Ascending aorta (tissue), 2 donors: Measurements from ENCODE around the gene MOB3B. TPM values are rescaled to one million over a fixed set of nuclear protein-coding genes. Genes with fewer than 3 reads are reported as not detected.

Experiments
- DNase-seq, 2 donors: peaks; one replicate each; pipeline ENCODE4 v3.0.0-alpha.2; 2019; ENCODE audit warnings: low spot score in 2 of 2
- H3K27ac ChIP-seq, 2 donors: fragments of 200-600 bp; sonication (generic); one replicate each; pipeline ENCODE4 v1.5.1; 2016 to 2017; ENCODE audit warnings: mild to moderate bottlenecking in 1 of 2
- H3K27me3 ChIP-seq: fragments of 200-600 bp; sonication (generic); one replicate; pipeline ENCODE4 v1.5.1; 2017
- H3K36me3 ChIP-seq, 2 donors: fragments of 200-600 bp; sonication (generic); one replicate each; pipeline ENCODE4 v1.5.1; 2016
- H3K4me1 ChIP-seq, 2 donors: fragments of 200-600 bp; sonication (generic); one replicate each; pipeline ENCODE4 v1.5.1; 2016 to 2017; ENCODE audit warnings: mild to moderate bottlenecking in 1 of 2
- H3K4me3 ChIP-seq, 2 donors: fragments of 200-600 bp; sonication (generic); one replicate each; pipeline ENCODE4 v1.5.1; 2016 to 2017; ENCODE audit warnings: mild to moderate bottlenecking in 1 of 2
- H3K9me3 ChIP-seq, 2 donors: fragments of 200-600 bp; sonication (generic); one replicate each; pipeline ENCODE4 v1.5.1; 2016
- intact Hi-C: fragments of 100-400 bp; cut with DNase I; formaldehyde crosslinking; loops from one replicate; pipeline ENCODE4 v1.15.1; 2023
- total RNA-seq: library from RNA; depleted of rRNA; stranded (reverse); fragments of >200 nt; gene quantifications from one replicate; pipeline ENCODE4 v1.1.0, GENCODE V29; 2016
- TF ChIP-seq, protein P1 (sequence below), 3 experiments: fragments of 200-600 bp in 2 of 3; fragments of 450-650 bp in 1 of 3; sonication (generic) in 2 of 3; IDR thresholded peaks; one replicate each; pipeline ENCODE4 v1.5.1; 2016 to 2019; ENCODE audit warnings: antibody characterized with exemption in 3 of 3, mild to moderate bottlenecking in 1 of 3, moderate library complexity in 1 of 3

The MOB3B gene
- total RNA-seq, 1 donor from 2014 or later, result 2.4 TPM

DNA sequence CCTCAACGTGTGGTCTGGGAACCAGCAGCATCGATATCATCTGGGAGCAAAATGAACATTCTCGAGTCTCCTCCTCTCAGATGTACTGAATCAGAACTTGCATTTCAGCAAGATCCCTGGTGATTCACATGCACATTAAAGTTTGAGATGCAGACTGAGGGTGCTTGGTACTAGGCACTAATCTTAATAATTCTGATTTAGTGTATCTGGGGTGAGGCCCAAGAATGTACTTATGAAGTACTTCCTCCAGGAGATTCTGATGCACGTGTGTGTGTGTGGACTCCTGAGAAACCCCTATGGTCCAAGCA is 176.5 kb downstream of the MOB3B start:
- Histone ChIP-seq H3K4me3 (no peak overlapping the region), H3K27ac (peak overlapping the region; percentile 31 to 58)
- intact Hi-C loops, result loop anchor here (5.0 kb wide), 1 partner anchor 59 kb away; no protein-coding TSS in a partner anchor

DNA sequence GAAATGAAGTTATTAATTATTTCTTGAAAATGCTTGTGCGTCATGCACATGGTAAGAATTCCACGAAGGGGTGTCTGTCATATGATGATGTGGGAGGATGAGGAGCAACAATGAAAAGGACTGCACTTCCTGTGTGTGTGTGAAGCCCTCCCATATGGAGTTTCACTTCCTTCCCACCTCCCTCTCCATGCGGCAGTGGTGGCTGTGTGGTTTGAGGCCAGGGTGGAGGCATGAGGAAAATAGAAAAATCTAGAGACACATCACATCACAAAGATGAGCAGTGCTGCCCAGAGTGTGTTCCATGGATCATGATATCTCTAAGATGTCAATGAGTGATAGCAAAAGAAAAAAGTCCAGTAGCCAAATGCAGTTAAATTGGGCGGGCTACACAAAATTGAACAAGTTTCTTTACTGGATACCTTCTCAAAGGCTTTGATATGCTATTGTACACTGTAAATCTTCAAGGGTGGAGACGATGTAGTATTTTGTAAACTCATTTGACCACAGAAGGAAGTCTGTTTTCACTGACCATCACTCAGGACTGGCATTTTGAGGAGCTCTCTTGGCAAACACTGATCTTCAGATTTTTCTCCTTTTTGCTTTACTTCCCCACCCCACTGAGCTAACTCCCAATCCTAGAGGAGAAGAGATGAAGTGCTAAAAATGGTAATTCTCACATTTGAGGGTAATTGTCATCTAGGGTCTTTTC is 177.0 kb downstream of the MOB3B start:
- intact Hi-C loops, result loop anchor here (5.0 kb wide), 1 partner anchor 60 kb away; no protein-coding TSS in a partner anchor
- H3K27me3 ChIP-seq, result no peaks in the 10 kb centered on the region
- TF ChIP-seq, protein P1, sequence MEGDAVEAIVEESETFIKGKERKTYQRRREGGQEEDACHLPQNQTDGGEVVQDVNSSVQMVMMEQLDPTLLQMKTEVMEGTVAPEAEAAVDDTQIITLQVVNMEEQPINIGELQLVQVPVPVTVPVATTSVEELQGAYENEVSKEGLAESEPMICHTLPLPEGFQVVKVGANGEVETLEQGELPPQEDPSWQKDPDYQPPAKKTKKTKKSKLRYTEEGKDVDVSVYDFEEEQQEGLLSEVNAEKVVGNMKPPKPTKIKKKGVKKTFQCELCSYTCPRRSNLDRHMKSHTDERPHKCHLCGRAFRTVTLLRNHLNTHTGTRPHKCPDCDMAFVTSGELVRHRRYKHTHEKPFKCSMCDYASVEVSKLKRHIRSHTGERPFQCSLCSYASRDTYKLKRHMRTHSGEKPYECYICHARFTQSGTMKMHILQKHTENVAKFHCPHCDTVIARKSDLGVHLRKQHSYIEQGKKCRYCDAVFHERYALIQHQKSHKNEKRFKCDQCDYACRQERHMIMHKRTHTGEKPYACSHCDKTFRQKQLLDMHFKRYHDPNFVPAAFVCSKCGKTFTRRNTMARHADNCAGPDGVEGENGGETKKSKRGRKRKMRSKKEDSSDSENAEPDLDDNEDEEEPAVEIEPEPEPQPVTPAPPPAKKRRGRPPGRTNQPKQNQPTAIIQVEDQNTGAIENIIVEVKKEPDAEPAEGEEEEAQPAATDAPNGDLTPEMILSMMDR (IDR thresholded peaks at IDR 0.05), result no peak
- no peaks in the 10 kb centered on the region for H3K9me3 ChIP-seq
- DNase-seq, result no peak
- no peak overlapping the region for H3K4me3 ChIP-seq
- peaks cover 0 to 29% of the 10 kb centered on the region in 2 donors for H3K4me1 ChIP-seq
- H3K27ac ChIP-seq, result peak overlapping the region; percentile 31 to 58
- H3K36me3 ChIP-seq, result no peaks in the 10 kb centered on the region

More for the DNA sequence above, 176.5 kb downstream of the MOB3B start:
- Histone ChIP-seq H3K36me3 (no peaks in the 10 kb centered on the region), H3K27me3 (no peaks in the 10 kb centered on the region), H3K9me3 (no peaks in the 10 kb centered on the region), H3K4me1 (peaks cover 0 to 29% of the 10 kb centered on the region in 2 donors)
- DNase-seq, result no peak
- TF ChIP-seq, protein P1 (IDR thresholded peaks at IDR 0.05), result no peak

DNA sequence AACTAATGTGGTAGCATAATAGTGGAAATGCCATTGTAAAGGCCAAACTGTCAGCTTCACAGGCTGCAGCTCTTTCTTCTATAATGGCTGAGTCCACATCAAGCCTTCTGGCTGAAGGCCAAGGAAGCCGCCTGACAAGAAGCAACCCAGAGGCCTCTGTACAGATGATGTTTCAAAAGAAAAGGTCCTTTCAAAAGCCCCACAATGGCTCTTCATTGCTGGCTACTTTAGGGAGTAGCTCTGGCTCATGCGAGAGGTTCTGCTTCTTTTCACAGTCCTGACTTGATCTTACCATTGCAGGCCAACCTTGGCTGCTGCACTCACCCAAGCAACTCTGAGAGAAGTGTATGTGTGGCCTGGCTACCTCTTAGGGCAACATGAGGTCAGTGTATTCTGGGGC is 178.2 kb downstream of the MOB3B start:
- TF ChIP-seq, protein P1 (IDR thresholded peaks at IDR 0.05), result no peak
- Histone ChIP-seq H3K27ac (peak overlapping the region; percentile 11 to 48), H3K4me1 (peaks cover 0 to 29% of the 10 kb centered on the region in 2 donors)

DNA sequence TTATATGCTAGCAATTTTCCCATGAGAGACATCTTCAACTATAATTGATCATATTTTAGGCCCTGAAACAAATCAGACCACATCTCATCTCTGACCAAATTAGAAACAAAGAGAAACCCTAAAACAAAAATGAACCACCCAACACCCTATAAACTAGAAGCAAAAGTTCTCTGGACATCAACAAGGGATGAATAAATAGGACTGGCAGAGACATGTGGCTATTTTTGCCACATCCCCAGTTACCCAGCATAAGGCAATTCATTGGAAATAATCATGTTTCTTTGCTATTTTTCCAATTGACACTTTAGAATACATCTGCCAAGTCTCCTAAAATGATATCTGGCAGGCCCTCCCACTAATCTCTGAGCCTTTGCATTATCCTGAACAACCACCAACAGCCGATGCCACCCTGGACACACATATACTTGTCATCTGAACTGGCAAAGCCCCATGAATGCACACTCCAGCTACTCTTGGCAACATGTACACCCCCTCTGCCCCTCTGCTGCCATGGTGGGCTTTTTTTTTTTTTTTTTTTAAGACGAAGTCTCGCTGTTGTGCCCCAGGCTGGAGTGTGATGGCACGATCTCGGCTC is 179.1 kb downstream of the MOB3B start:
- TF ChIP-seq, protein P1 (IDR thresholded peaks at IDR 0.05), result no peak
- Histone ChIP-seq H3K4me3 (no peak overlapping the region), H3K27ac (peak overlapping the region in 1 of 2 donors; percentile 11), H3K27me3 (no peaks in the 10 kb centered on the region), H3K36me3 (no peaks in the 10 kb centered on the region), H3K9me3 (no peaks in the 10 kb centered on the region), H3K4me1 (peaks cover 0 to 29% of the 10 kb centered on the region in 2 donors)
- intact Hi-C loops, result loop anchor here (5.0 kb wide), 1 partner anchor 62 kb away; no protein-coding TSS in a partner anchor
- DNase-seq, result no peak

More for the DNA sequence above, 178.2 kb downstream of the MOB3B start:
- no peak for DNase-seq
- Histone ChIP-seq H3K9me3 (no peaks in the 10 kb centered on the region), H3K4me3 (no peak overlapping the region), H3K36me3 (no peaks in the 10 kb centered on the region), H3K27me3 (no peaks in the 10 kb centered on the region)
- intact Hi-C loops, result loop anchor here (5.0 kb wide), 1 partner anchor 61 kb away; no protein-coding TSS in a partner anchor

DNA sequence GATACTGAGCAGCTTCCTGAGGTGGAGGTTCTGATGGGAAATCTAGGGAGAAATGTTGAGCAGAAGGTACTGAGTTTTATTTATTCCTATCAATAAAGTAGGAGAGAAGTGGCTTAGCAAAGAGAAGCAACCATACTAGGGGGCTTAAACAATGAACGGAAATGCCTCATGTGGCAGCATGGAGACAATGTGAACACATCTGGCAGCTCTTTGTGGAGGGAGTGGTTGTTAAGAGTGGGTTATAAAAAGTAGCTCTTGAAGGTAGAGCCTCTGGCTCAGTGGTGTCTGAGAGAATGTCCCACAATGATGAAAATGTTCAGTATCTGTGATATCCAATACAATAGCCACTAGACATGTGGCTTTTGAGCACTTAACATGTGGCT is 179.9 kb downstream of the MOB3B start:
- no peak for DNase-seq
- Histone ChIP-seq H3K27ac (peak overlapping the region; percentile 11 to 48), H3K36me3 (no peaks in the 10 kb centered on the region), H3K4me1 (peaks cover 0 to 29% of the 10 kb centered on the region in 2 donors), H3K27me3 (no peaks in the 10 kb centered on the region), H3K9me3 (no peaks in the 10 kb centered on the region), H3K4me3 (no peak overlapping the region)
- intact Hi-C loops, result loop anchor here (5.0 kb wide), 1 partner anchor 63 kb away; no protein-coding TSS in a partner anchor
- TF ChIP-seq, protein P1 (IDR thresholded peaks at IDR 0.05), result no peak
